GM12878 (cell line): ENCODE results near the gene GDNF. TPM values are rescaled to one million over a fixed set of nuclear protein-coding genes. Genes with fewer than 3 reads are reported as not detected.

ENCODE experiments used
- ATAC-seq: fragments of 200-7000 bp; cut with Tn5 transposase; 3 replicates; pipeline ENCODE4 v1.9.1; 2020; ENCODE audit warnings: mild to moderate bottlenecking, moderate library complexity
- BruUV-seq: library from RNA; stranded (reverse); fragments of 400-500 nt; replicated peaks from 2 replicates; lab custom pipeline; 2021; lab: Mats Ljungman, UMichigan
- CTCF ChIA-PET: fragments of 300-600 bp; sonication (Branson Sonifier 250); formaldehyde crosslinking; extraction: SDS; loops from one replicate; lab custom pipeline; 2021; ENCODE audit warnings: inconsistent platforms; lab: Yijun Ruan, JAX
- POLR2A ChIA-PET: fragments of 350-600 bp; formaldehyde crosslinking; extraction: SDS; loops from one replicate; lab custom pipeline; 2021; ENCODE audit warnings: inconsistent platforms; lab: Charles Lee
- RAD21 ChIA-PET: fragments of 300-600 bp; sonication (Branson Sonifier 250); formaldehyde crosslinking; loops from one replicate; lab custom pipeline; 2023; ENCODE audit warnings: antibody characterized with exemption; ENCODE audit not compliant: unreplicated experiment; lab: Charles Lee
- SMC1A ChIA-PET: fragments of 300-600 bp; sonication (Branson Sonifier 250); formaldehyde crosslinking; loops from one replicate; lab custom pipeline; 2023; ENCODE audit not compliant: unreplicated experiment, uncharacterized antibody; lab: Charles Lee
- DNase-seq: peaks from one replicate; pipeline ENCODE4 v3.0.0-alpha.2; 2011; ENCODE audit warnings: low read depth, low spot score
- FAIRE-seq: peaks from 3 replicates; lab custom pipeline; 2011; peaks lifted over from hg19 to GRCh38; lab: Jason Lieb, UNC
- H2AFZ ChIP-seq: 2 replicates; pipeline ENCODE4 v1.6.0; 2011; ENCODE audit warnings: low read depth, low read length, control low read depth; ENCODE audit not compliant: control insufficient read depth
- H3K27ac ChIP-seq: 2 replicates; pipeline ENCODE4 v1.5.1; 2011; ENCODE audit warnings: control low read depth; ENCODE audit not compliant: control insufficient read depth, insufficient read depth
- H3K27me3 ChIP-seq, 2 experiments: replicated peaks in 1 of 2; 2 replicates each; pipeline versions ENCODE4 v1.6.0 to v1.6.1; 2011; ENCODE audit warnings: low read length in 1 of 2; ENCODE audit not compliant: control insufficient read depth in 2 of 2, insufficient read depth in 2 of 2
- H3K36me3 ChIP-seq, 2 experiments: 2 replicates each; pipeline ENCODE4 v1.5.1; 2011; ENCODE audit warnings: low read length in 1 of 2; ENCODE audit not compliant: control insufficient read depth in 2 of 2, insufficient read depth in 2 of 2
- H3K4me1 ChIP-seq: 2 replicates; pipeline ENCODE4 v1.6.1; 2011; ENCODE audit warnings: mild to moderate bottlenecking, low read length, moderate library complexity, mixed read lengths; ENCODE audit not compliant: control insufficient read depth, insufficient read depth
- H3K4me2 ChIP-seq: 2 replicates; pipeline ENCODE4 v1.6.0; 2011; ENCODE audit warnings: control low read depth; ENCODE audit not compliant: control insufficient read depth, insufficient read depth
- H3K4me3 ChIP-seq: fragments of 200-600 bp; sonication (generic); 2 replicates; pipeline ENCODE4 v1.5.1; 2016
- H3K79me2 ChIP-seq: 2 replicates; pipeline ENCODE4 v1.6.0; 2011; ENCODE audit warnings: low read length; ENCODE audit not compliant: control insufficient read depth, insufficient read depth
- H3K9ac ChIP-seq: 2 replicates; pipeline ENCODE4 v1.8.0; 2011; ENCODE audit warnings: low read length, control low read depth, mixed read lengths; ENCODE audit not compliant: control insufficient read depth, insufficient read depth
- H3K9me3 ChIP-seq: replicated peaks from 3 replicates; pipeline ENCODE4 v1.5.1; 2011; ENCODE audit warnings: mild to moderate bottlenecking, low read length; ENCODE audit not compliant: control insufficient read depth, insufficient read depth
- H4K20me1 ChIP-seq: 2 replicates; pipeline ENCODE4 v1.6.0; 2011; ENCODE audit not compliant: control insufficient read depth, insufficient read depth
- BCL3 ChIP-seq: IDR thresholded peaks from 2 replicates; pipeline ENCODE4 v1.6.1; 2011; ENCODE audit warnings: borderline replicate concordance, low read depth, mild to moderate bottlenecking, moderate library complexity, low read length; ENCODE audit not compliant: insufficient read depth, poor library complexity, severe bottlenecking
- BRCA1 ChIP-seq: IDR thresholded peaks from 2 replicates; pipeline ENCODE4 v1.6.1; 2011; ENCODE audit warnings: low read depth, low read length, improper control_type of control experiment
- CREM ChIP-seq: IDR thresholded peaks from 2 replicates; pipeline ENCODE4 v1.6.1; 2014; ENCODE audit warnings: antibody characterized with exemption, low read depth
- EP300 ChIP-seq, 2 experiments: fragments of 150-350 bp in 1 of 2; IDR thresholded peaks; 2 replicates each; pipeline ENCODE4 v1.6.1; 2011 to 2012; ENCODE audit warnings: low read depth in 2 of 2, low read length in 2 of 2, borderline replicate concordance in 1 of 2, improper control_type of control experiment in 1 of 2, inconsistent platforms in 1 of 2; ENCODE audit not compliant: control insufficient read depth in 1 of 2
- FOS ChIP-seq: IDR thresholded peaks from 3 replicates; pipeline ENCODE4 v1.6.1; 2011; ENCODE audit warnings: borderline replicate concordance; ENCODE audit not compliant: insufficient read length; ENCODE audit errors: extremely low read depth
- IRF4 ChIP-seq: IDR thresholded peaks from 2 replicates; pipeline ENCODE4 v1.6.1; 2011; ENCODE audit warnings: low read depth, low read length
- JUND ChIP-seq: IDR thresholded peaks from 2 replicates; pipeline ENCODE4 v1.6.1; 2012; ENCODE audit warnings: low read depth, mild to moderate bottlenecking, low read length, improper control_type of control experiment, moderate library complexity
- NFXL1 ChIP-seq: fragments of 450-650 bp; IDR thresholded peaks from 2 replicates; pipeline ENCODE4 v1.6.1; 2017; ENCODE audit warnings: antibody characterized with exemption, mild to moderate bottlenecking, borderline replicate concordance
- PKNOX1 ChIP-seq: fragments of 450-650 bp; IDR thresholded peaks from 2 replicates; pipeline ENCODE4 v1.6.1; 2016; ENCODE audit warnings: mild to moderate bottlenecking
- SP1 ChIP-seq: IDR thresholded peaks from one replicate; pipeline ENCODE4 v1.6.1; 2011; ENCODE audit warnings: low read depth, low read length
- SREBF1 ChIP-seq: IDR thresholded peaks from 2 replicates; pipeline ENCODE4 v1.6.1; 2012; ENCODE audit warnings: mild to moderate bottlenecking, low read length
- WGBS: methylation state at CpG from one replicate; pipeline ENCODE4 v1.1.6; 2016; ENCODE audit warnings: low lambda C conversion rate; ENCODE audit not compliant: insufficient replicate concordance, insufficient coverage; ENCODE audit errors: missing lambda C conversion rate; 5-methylcytosine and 5-hydroxymethylcytosine counted together
- in situ Hi-C: fragments of 300-500 bp; cut with MboI; formaldehyde crosslinking; loops from 9 replicates; pipeline ENCODE4 v1.14.3; 2018; ENCODE audit warnings: mixed read lengths
- intact Hi-C: fragments of 100-400 bp; cut with micrococcal nuclease; formaldehyde crosslinking; loops from one replicate; pipeline ENCODE4 v1.14.2; 2022; ENCODE audit not compliant: unreplicated experiment
- polyA plus RNA-seq, 11 experiments: library from polyadenylated mRNA; depleted of rRNA in 4 of 11; unstranded in 6 of 11; stranded (reverse) in 5 of 11; fragments of >200 nt; fragmentation: Nextera tagmentation in 4 of 11; fragmentation: Illumina TruSeq in 1 of 11; extraction: Ambion mirVana in 4 of 11; extraction: Trizol in 1 of 11; gene quantifications; 1 replicate in 1 of 11; 2 replicates in 10 of 11; pipeline versions ENCODE4 v1.2.1 to v1.2.3, GENCODE V29; 2011 to 2016; ENCODE audit warnings: inconsistent platforms in 2 of 11, missing spikeins in 2 of 11, low read depth in 1 of 11
- total RNA-seq, 4 experiments: library from RNA; depleted of rRNA in 3 of 4; stranded (reverse); fragments of >200 nt in 3 of 4; fragmentation: Illumina TruSeq in 1 of 4; extraction: Trizol in 1 of 4; gene quantifications; 2 replicates each; pipeline versions ENCODE4 v1.2.1 to v1.2.3, GENCODE V29; 2013 to 2021

The GDNF gene
- total and polyA plus RNA-seq, 10 of the 15 experiments (the other 5 are each of a cell fraction or from before 2014, with no cell fraction given), result not detected

- in situ Hi-C loops, result no loop called here
- Histone ChIP-seq H3K9me3 (no peaks in the 10 kb centered on the region; the same call in 2 of the 3 replicates), H3K4me1 (no peaks in the 10 kb centered on the region), H3K27me3 (peaks cover 0 to 2% of the 10 kb centered on the region in 2 experiments; a peak in 2 of 4 replicates), H4K20me1 (no peaks in the 10 kb centered on the region), H2AFZ (no peak overlapping the region), H3K4me3 (no peak overlapping the region), H3K36me3 (no peaks in the 10 kb centered on the region), H3K27ac (no peak overlapping the region), H3K4me2 (no peak overlapping the region), H3K79me2 (no peaks in the 10 kb centered on the region), H3K9ac (no peak overlapping the region)
- FAIRE-seq (no peak), DNase-seq (no peak), ATAC-seq (no peak)
- POLR2A ChIA-PET, result no interaction called here
- RAD21 ChIA-PET, result no interaction called here
- TF ChIP-seq BRCA1 (no peak), IRF4 (no peak), BCL3 (no peak), EP300 (IDR thresholded peaks at IDR 0.05; ENCODE audit: borderline replicate concordance in 1 of 2, control insufficient read depth in 1 of 2, low read depth in 2 of 2, low read length in 2 of 2) (no peak), JUND (no peak), NFXL1 (no peak), FOS (no peak), SREBF1 (no peak), CREM (no peak), SP1 (no peak), PKNOX1 (no peak)
- SMC1A ChIA-PET, result no interaction called here
- intact Hi-C loops, result no loop called here
- BruUV-seq, result no TSS peak
- WGBS, result 50% methylated on average over 9 of the region's 9 CpGs
- CTCF ChIA-PET, result no interaction called here
These were observed 46.5 kb upstream of the GDNF start for GRCh38 chr5:37886242-37886905.
